ENCODE data around the gene VASN. TPM values are rescaled to one million over a fixed set of nuclear protein-coding genes. Genes with fewer than 3 reads are reported as not detected.

Gene VASN
- total RNA-seq, 1 donor from 2014 or later: not detected

DNA sequence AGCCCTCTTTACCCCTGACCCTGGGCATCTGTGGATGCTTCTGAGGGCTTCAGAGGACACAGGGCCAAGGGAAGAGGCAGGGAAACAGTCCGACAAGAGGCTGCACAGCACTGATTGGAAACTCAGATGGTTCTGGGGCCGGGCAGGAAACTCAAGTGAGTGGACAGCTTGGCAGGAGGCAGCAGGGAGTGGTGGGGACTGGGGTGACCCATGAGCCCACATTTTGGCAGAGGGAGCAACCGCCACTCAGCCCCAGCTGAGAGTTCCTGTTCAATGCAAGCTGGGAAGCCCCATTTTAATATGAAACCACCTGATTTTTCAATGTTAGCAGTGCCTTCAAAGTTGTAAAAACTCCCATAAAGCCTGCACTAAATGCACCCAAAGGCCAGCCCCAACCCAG lies 1.5 kb upstream of the VASN start:
- intact Hi-C loops (cut with micrococcal nuclease): no loop called here

DNA sequence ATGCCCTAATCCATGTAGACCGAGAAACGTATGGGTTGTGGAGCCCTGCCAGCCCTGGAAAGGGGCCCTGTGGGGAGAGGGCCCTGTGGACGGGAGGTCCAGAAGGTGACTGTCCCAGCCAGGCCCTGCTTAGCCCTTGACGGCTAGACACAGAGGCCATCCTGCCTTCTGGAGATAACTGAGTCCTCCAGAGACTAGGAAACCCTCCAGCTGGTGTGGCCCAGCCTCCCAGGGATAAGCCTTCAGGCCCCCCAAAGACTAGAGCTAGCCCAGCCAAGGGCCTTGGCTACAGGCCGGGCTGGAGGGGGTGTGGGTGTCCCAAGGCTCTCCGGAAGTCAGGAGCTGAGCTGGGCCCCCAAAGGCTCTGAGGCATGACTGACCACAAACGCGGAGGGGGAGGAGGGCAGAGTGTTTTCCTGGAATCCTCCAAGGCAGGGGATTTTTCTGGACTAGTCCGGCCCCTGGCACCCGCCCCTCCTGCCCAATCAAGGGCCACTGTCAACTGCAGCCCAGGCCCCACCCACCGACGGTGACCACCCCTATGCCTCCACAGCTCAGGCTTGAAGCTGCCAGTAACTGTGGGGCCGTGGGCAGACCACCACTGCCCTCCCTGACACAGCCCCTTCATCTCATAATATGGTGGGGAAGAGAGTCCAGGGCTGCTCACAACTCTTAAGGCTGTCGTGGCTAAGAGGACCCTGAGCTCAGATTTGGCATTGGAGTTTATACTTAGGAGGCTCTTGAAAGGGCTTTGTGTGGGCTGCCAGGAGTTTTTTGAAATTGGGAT lies 885 bp upstream of the VASN start:
- intact Hi-C loops (cut with micrococcal nuclease): loop anchor here (1.0 kb wide), 3 partner anchors 19 to 588 kb away; partner anchors contain the start of genes HMOX2, PAM16 and SEC14L5

DNA sequence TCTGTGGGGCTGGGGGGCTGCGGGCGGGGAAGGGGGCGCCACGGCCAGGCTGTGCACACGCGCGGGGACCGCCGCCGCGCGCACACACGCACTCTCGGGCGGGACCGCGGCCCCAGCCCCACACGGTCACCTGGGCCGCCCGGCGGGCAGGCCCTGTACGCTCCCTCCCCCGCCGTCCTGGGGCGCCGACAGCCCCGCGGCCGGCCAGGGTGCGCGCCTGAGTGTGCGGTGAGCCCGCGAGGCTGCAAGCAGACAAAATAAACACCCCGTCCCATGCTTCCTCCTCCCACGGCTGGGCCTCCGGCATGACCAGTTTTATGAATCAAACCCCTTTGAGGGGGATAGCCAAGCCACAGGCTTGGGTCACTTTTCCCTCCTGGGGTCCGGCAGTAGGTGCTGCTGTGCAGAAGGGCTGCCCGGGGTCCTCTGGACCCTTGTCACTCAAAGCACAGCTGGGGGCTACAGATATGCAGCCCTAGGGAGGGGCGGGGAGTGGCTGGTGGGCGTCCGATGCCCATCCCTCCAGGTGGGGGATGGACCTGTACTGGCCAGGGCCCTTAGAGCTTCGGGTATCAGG lies 441 bp downstream of the VASN start:
- intact Hi-C loops (cut with micrococcal nuclease): no loop called here

DNA sequence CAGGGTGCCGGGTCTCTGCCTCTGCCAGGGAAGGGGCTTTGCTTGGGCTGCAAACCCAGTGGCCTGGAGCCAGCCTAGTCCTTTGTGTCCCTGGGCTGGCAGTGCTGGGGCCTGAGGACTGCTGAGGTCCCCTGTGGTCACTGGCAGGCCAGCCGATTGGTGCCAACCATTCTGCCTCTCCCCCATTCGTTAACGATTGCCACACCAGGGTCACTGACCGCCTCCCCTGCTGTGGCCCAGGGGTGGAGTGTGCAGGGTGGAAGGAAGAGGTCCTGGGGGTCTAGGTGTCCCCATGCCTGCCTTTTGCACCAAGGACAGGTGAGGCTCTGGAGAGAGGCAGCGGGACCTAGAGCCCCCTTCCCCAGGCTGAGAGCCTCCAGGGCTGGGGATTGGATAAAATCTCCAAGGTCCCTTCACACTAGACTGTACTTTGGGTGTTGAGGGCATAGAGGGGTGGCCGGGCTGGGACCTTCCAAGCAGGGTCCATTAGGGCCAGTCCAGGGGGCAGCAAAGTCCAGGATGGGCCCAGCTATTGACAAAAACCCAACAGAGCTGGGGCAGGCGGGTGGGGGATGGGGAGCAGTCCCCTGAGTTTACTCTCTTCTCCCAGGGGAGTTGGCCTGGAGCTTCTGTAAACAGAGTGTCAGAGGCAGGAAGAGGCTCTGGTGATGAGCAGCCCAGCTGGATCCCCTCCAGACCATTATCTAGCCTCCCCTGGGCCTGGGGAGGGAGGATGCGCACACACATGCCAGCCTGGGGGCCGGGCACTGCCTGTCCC lies 1.1 kb downstream of the VASN start:
- intact Hi-C loops (cut with micrococcal nuclease): no loop called here

DNA sequence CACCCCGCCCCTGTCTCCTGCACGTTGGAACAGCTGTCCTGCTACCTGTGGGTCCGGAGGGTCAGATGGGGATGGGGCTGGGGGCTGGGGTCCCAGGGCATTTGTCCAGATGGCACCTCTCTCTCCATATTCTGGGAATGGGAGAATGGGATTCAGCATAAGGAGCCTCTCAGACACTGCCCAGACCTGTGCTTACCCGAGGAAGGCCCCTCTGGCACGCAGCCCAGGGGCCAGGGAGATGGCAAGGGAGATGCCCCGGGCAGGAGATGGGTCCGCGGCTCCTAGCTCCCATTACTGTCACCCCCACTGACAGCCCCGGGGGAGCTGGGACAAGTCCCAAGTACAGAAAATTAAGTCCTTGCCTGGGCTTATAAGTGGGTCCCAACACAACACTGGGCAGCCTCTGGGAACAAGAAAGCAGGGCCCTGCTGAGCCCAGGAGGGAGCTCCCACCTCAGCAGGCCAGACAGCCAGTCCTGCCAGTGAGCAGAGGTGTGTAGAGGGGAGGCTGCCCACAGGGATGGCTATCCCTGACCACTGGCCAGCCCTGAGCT lies 1.8 kb downstream of the VASN start:
- intact Hi-C loops (cut with micrococcal nuclease): no loop called here

DNA sequence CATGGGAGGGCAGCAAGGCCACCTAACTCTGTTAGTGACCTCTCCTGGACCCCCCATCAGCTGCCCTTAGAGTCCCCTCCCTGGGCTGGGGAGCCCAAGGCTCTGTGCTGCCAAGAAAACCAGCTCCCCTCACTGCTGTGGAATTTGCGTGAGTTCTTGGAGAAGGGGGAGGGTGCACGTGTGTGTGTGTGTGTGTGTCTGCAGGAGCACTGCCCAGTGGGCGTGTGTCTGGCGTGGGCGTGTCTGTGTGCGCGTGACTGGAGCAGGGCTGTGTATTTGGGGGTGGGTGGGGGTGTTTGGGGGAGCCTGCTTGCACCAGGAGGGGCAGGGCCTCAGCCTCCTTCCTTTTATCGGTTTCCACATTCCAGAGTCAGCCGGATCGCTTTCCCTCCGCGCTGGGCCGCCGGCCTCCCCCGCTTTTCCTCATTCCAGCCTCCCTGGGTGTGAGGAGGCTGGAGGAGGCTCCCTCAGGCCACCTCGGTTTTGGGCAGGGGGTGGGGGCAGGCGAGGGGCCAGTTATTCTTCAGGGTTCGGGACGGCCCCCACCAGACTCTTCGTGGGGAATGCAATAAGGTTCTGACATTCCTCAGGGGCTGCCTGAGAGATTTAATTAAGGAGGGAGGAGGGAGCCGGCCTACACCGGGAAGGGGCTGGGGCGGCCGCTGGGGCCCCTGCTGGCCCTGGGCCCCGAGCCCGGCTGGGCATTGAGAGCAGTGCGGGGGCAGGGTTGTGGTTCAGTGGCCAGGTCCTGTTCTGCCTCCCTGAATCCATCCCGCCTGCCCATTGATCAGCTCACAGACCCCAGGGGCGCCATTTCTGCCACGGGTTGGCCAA lies 2.5 kb downstream of the VASN start:
- intact Hi-C loops (cut with micrococcal nuclease): no loop called here

DNA sequence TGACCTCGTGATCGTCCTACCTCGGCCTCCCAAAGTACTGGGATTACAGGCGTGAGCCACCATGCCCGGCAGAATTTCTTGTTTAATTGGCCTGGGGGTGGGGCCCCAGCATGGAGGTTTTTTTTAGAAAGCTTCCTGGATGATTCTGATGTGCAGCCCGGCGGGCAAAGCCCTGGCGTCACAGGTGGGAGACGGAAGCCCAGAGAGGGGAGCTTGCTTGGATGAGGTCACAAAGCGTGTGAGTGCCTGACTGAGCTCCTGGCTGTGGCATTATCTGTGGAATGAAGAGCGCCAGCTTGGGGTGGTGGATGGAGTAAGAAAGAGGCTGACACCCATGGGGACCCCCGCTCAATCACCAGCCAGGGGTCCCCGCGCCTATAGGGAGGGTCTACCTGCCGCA lies 4.1 kb downstream of the VASN start:
- intact Hi-C loops (cut with micrococcal nuclease): no loop called here

DNA sequence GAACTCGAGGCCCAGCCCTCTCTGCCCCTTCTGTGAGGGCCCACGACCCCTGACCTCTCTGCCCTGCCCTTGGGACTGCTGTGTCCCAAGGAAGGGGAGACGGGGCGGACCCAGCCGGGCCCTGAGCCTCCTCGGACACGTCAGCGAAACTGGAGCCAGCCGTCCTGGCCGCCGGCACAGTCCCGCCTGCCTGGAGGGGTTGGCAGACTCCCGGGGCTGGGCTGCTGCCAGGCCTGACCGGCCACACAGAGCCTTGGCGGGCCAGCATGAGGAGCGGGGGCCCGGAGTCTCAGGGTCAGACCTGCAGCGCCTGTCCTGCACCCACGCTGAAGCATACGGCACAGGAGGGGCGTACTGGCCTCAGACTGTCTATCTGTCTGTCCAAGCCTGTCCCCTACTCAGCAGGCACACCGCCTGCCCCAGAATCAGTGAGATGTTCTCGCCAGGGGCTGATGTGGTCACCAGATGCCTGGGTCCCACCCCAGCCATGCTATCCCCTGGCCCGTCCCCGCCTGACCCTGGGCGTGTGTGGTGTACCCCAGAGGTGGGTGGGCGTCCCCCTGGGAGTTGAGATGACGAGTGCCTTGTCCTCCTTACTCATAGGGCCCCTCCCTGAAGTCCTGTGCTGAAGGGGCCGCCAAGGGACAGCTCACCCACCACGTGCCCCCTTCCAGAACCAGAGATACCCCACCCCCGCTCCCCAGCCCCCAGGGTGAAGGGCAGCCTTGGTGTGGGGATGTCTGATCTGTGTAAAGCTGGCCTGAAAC lies 4.7 kb downstream of the VASN start:
- intact Hi-C loops (cut with micrococcal nuclease): no loop called here

DNA sequence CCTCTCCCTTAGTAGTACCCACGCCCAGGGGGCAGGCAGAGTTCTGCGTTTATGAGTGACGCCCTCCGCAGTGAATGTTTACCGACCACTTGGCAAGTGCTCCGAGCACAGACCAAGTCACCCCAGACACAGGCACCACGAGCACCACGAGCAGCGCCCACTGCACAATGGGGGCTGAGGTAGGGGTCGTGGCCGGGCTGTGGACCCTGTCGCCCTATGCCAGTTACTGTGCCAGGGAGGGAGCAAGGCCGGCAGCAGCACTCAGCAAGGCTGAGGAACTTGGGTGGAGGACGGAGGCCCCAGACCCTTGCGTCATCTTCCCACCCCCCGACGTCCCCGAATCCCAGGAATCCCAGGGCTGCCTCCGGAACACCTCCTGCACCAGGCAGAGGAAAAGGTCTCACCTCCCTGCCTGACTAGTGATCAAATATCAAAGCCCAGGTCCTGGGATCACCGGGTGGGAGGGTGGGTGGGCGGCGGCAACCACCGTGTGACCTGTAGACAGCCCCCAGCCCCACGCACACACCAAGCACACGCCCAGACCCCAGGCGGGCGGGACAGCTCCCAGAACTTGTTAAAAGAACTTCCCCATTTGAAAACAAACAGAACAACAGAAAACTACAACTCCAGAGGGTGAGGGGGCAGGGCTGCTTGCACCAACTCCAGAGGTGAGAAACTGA lies 5.4 kb downstream of the VASN start:
- intact Hi-C loops (cut with micrococcal nuclease): no loop called here

DNA sequence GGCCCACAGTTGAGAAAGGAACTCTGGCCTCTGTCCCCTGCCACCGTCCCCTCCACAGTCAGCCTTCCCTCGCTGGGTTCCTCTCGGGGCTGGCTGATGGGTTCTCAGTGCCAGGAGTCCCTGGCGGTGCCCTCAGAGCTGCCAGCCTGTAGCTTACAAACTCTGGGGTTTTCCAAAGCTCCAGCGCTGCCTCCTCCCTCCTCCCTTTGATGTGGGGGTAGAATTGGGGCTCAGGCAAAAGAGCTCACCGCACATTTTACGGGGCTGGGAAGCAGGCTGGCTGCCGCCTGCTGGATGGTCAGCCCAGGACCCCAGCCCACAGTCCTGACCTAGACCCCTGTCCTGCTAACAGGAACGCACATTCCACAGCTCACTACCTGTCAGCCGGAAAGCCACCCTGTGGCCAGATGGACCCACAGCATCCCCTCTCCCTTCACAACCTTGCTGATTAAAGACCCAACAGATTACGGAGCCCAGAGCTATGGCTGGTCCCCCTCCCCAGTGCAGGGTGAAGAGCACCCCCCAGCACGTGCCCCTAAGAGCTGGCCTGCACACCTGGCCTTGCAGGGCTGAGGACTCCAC lies 6.0 kb downstream of the VASN start:
- intact Hi-C loops (cut with micrococcal nuclease): no loop called here

DNA sequence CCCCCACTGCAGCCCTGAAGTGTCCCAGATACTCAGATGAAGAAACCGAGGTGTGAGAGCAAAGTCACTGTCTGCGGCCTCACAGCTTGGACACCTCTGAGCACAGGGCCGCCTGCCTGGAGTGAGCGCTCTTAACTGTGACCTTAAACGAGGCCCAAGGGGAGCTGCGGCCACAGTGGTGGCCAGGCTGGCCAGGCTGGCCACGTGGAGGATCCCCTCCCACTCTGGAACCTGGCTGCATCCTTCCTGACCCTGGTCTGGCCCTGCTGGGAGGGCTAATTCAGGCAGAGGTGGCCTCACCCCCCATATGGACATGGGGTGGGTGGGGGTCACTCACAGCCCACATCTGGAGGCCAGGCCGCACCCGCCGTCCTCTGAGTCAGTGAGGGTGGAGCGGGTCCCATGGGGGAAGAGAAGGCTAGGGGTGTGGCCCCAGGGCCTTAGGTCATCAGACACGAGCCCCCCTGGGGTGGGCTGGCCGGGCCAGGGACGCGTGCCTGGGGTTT lies 6.6 kb downstream of the VASN start:
- intact Hi-C loops (cut with micrococcal nuclease): no loop called here

DNA sequence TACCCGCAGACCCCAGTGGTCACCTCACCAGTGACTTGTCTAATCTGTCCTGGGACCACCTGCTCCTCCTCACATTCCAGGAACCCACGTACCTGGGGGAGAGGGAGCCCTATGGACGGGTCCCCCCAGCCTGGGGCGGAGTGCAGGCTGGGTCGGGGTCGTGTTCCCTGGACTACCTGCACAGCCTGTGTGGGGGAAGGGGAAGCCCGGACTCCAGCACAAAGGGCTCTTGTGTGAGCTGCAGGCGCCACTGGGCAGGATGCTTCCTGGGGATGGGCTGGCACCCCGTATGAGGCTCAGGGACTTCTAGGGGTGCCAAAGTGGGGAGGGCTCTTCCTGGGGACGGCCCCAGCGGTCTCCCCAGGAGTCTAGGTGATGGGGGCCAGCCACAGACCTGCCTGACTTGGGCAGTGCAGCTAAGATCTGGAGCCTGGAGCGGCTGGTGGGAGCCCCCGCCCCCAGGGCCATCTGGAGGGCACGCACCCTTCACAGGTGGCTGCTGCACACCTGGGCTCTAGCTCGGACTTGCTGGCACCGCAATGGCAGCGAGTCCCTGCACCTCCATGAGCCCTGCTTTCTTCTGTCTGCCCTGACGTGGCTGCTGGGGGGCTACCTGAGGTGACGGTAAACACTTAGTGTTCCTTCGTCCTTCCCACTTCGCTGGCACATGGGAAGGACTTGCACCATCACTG lies 7.5 kb downstream of the VASN start:
- intact Hi-C loops (cut with micrococcal nuclease): no loop called here

DNA sequence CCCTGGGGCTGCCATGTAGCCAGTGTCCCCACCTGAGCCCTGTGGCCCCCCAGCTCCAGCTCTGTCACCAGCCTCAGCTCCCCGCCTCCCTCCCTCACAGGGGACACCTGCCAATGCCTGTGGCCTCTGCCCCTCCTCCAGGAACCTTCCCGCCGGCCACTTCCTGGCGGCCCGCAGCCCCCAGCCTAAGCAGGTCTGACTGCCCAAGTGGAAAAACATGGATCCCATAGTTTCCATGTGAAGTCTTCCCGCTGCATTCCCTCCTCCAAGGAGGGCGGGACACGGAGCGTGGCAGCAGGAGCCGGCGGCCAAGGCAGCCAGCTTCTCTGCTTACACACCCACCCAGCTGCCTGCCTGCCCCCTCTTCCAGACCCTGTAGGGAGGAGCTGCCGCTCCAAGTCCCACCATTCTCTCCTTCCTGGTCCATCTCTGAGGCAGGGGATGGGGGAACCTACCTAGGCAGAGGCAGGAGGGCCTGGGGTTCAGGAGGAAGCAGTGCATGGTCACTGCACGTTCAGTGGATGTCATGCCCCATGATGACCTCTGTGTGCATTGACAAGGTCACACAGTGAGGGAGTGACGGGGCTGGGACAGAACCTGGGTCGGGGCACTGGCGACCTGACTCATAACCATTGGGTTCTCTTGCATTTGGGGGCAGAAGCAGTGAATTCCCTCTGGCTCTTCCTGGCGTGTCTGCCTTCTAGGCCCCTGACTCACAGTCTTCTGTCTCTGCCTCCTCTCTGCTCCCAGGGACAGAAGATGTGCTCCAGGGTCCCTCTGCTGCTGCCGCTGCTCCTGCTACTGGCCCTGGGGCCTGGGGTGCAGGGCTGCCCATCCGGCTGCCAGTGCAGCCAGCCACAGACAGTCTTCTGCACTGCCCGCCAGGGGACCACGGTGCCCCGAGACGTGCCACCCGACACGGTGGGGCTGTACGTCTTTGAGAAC lies 8.7 kb downstream of the VASN start:
- intact Hi-C loops (cut with micrococcal nuclease): no loop called here

DNA sequence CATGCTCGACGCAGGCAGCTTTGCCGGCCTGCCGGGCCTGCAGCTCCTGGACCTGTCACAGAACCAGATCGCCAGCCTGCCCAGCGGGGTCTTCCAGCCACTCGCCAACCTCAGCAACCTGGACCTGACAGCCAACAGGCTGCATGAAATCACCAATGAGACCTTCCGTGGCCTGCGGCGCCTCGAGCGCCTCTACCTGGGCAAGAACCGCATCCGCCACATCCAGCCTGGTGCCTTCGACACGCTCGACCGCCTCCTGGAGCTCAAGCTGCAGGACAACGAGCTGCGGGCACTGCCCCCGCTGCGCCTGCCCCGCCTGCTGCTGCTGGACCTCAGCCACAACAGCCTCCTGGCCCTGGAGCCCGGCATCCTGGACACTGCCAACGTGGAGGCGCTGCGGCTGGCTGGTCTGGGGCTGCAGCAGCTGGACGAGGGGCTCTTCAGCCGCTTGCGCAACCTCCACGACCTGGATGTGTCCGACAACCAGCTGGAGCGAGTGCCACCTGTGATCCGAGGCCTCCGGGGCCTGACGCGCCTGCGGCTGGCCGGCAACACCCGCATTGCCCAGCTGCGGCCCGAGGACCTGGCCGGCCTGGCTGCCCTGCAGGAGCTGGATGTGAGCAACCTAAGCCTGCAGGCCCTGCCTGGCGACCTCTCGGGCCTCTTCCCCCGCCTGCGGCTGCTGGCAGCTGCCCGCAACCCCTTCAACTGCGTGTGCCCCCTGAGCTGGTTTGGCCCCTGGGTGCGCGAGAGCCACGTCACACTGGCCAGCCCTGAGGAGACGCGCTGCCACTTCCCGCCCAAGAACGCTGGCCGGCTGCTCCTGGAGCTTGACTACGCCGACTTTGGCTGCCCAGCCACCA lies 9.7 kb downstream of the VASN start:
- intact Hi-C loops (cut with micrococcal nuclease): no loop called here

DNA sequence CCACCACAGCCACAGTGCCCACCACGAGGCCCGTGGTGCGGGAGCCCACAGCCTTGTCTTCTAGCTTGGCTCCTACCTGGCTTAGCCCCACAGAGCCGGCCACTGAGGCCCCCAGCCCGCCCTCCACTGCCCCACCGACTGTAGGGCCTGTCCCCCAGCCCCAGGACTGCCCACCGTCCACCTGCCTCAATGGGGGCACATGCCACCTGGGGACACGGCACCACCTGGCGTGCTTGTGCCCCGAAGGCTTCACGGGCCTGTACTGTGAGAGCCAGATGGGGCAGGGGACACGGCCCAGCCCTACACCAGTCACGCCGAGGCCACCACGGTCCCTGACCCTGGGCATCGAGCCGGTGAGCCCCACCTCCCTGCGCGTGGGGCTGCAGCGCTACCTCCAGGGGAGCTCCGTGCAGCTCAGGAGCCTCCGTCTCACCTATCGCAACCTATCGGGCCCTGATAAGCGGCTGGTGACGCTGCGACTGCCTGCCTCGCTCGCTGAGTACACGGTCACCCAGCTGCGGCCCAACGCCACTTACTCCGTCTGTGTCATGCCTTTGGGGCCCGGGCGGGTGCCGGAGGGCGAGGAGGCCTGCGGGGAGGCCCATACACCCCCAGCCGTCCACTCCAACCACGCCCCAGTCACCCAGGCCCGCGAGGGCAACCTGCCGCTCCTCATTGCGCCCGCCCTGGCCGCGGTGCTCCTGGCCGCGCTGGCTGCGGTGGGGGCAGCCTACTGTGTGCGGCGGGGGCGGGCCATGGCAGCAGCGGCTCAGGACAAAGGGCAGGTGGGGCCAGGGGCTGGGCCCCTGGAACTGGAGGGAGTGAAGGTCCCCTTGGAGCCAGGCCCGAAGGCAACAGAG lies 10.5 kb downstream of the VASN start:
- intact Hi-C loops (cut with micrococcal nuclease): no loop called here

Measured in T-helper 1 cell treated with Interleukin-12 subunit alpha and Interleukin-12 subunit beta and Interleukin-4 antibody, amounts not matched to agents 30 ng/mL and 1 ng/mL, for 36 hours (primary cell).